HG03469 (cell line): Measurements from ENCODE around the gene NLRC5.

ENCODE experiments used
- ATAC-seq: cut with Tn5 transposase; IDR thresholded peaks from one replicate; pipeline ENCODE4 v1.9.1; 2021; ENCODE audit warnings: mild to moderate bottlenecking, moderate library complexity, moderate number of reproducible peaks; ENCODE audit not compliant: unreplicated experiment

The NLRC5 gene

DNA sequence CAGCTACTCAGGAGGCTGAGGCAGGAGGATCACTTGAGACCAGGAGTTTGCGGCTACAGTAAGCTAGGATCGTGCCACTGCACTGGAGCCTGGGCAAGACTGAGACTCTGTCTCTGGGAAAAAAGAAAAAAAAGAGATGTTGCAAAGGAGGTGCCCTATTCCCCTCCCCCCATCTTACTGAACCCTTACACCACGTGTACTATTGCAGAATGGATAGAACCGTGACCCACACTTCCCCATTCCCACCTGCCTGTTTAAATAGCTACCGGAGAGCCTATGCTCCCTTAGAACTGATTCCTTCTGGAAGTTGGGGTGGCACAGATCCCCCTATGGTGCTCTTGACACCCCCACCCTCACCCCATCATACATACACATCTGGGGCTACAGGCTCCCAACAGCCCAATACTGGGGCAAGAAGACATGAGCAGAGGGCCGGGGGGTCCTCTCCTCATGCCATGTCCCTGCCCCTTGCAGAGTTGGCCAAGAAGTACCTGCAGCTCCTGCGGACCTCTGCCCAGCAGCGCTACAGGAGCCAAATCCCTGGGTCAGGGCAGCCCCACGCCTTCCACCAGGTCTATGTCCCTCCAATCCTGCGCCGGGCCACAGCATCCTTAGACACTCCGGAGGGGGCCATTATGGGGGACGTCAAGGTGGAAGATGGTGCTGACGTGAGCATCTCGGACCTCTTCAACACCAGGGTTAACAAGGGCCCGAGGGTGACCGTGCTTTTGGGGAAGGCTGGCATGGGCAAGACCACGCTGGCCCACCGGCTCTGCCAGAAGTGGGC lies 35.7 kb downstream of the NLRC5 start:
- no peak for ATAC-seq

DNA sequence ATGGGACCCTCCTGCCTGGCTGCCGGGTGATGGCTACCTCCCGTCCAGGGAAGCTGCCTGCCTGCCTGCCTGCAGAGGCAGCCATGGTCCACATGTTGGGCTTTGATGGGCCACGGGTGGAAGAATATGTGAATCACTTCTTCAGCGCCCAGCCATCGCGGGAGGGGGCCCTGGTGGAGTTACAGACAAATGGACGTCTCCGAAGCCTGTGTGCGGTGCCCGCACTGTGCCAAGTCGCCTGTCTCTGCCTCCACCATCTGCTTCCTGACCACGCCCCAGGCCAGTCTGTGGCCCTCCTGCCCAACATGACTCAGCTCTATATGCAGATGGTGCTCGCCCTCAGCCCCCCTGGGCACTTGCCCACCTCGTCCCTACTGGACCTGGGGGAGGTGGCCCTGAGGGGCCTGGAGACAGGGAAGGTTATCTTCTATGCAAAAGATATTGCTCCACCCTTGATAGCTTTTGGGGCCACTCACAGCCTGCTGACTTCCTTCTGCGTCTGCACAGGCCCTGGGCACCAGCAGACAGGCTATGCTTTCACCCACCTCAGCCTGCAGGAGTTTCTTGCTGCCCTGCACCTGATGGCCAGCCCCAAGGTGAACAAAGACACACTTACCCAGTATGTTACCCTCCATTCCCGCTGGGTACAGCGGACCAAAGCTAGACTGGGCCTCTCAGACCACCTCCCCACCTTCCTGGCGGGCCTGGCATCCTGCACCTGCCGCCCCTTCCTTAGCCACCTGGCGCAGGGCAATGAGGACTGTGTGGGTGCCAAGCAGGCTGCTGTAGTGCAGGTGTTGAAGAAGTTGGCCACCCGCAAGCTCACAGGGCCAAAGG lies 36.8 kb downstream of the NLRC5 start:
- no peak for ATAC-seq

DNA sequence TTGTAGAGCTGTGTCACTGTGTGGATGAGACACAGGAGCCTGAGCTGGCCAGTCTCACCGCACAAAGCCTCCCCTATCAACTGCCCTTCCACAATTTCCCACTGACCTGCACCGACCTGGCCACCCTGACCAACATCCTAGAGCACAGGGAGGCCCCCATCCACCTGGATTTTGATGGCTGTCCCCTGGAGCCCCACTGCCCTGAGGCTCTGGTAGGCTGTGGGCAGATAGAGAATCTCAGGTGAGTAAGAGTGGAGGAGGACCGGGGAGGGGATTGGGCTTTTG lies 37.4 kb downstream of the NLRC5 start:
- no peak for ATAC-seq

DNA sequence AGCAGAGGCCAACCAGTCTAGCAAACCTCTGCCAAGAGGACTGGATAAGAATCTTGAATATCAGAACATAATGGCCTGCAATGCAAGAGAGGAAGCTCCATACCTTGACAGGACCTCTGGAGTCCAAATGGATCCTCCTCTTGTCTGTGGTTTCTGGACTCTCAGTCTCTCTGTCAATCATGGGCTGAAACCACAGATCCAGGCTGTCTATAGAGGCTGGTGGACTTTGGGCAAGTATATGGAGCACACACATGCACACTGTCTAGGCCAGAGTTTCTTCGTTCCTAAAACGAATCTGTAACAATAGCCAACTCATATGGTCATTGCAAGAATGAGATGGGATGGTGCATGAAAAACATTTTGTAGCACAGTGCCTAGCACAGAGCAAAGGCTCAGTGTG lies 37.7 kb downstream of the NLRC5 start:
- no peak for ATAC-seq

DNA sequence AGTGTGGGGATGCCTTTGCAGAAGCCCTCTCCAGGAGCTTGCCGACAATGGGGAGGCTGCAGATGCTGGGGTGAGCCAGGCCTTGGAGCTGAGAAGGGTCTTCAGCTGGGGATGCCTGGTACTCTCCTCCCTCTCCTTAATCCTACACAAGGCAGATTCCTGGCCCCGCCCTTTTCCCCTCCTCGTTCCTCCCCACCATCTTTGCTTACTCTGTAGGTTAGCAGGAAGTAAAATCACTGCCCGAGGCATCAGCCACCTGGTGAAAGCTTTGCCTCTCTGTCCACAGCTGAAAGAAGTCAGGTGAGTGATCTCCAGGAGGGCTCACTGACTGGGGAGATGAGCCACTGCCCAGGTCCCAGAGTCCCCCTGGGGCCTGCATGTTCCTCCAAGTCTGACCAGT lies 38.7 kb downstream of the NLRC5 start:
- ATAC-seq = no peak

DNA sequence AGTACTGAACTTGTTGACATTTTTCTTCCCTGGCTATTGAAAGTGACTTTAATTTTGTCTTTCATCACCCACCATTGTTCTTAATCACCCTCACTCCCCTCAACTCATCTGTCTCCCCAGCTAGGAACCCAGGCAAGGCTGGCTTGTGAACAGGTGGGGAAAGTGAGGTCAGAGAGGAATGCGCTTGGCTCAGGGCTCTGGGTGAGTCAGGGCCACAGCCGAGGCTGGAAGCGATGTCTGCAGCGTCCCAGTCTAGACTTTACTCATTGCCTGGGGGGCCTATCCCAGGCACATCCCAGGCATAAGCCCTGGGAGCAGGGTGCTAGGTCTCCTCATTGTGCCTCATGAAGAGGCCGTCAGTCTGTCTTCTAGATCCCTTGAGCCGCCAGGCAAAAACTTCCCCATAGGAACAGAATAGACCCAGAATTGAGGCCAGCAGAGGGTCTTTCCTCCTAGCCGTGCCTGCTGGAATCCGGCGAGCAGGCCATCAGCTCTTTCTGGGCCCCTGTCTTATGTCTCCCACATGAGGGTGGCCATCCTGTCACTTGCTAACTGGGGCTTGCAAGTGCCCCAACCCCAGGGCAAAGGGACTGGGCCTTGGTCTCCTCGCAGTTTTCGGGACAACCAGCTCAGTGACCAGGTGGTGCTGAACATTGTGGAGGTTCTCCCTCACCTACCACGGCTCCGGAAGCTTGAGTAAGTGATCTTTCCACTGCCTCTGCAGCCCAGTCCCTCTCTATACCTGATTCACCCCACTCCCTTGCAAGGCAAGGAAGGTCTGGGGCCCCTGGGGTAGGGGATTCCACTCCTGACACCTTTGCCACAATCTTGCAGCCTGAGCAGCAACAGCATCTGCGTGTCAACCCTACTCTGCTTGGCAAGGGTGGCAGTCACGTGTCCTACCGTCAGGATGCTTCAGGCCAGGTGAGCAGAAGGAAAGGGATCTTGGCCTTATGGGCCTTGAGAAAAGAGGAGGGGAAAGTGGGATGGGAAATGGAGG lies 40.1 kb downstream of the NLRC5 start:
- ATAC-seq = no peak

DNA sequence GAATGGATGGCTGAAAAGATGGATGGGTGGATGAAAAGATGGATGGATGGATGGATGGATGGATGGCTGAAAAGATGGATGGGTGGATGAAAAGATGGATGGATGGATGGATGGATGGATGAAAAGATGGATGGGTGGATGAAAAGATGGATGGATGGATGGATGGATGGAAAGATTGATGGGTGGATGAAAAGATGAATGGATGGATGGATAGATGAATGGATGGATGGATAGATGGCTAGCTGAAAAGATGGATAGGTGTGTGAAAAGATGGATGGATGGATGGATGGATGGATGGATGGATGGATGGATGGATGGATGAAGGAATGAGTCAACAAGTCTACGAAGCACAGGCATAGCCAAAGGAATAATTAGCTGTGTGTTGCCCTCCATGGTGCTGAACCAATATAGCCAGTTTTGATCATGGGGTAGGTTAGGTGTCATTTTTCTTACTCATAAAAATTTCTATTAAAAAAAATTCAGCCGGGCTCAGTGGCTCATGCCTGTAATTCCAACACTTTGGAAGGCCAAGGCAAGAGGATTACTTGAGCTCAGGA lies 41.1 kb downstream of the NLRC5 start:
- ATAC-seq = no peak

DNA sequence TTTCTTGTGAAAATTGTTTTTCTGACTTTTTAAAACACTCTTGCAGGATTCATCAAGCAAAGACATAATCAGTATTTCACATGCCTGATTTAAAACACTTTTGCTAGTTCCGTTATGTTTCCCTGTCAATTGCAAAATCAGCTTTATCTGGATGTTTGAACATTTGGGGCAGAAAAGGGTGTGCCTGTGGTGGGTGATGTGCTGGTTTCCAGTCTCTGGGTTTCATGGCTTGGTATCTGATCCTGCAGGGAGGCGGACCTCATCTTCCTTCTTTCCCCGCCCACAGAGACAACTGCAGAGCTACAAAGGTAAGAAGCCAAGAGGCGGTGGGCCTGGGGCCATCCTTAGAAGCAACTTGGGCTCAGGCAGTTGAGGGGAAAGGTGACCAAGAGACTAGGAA lies 41.8 kb downstream of the NLRC5 start:
- ATAC-seq = no peak

DNA sequence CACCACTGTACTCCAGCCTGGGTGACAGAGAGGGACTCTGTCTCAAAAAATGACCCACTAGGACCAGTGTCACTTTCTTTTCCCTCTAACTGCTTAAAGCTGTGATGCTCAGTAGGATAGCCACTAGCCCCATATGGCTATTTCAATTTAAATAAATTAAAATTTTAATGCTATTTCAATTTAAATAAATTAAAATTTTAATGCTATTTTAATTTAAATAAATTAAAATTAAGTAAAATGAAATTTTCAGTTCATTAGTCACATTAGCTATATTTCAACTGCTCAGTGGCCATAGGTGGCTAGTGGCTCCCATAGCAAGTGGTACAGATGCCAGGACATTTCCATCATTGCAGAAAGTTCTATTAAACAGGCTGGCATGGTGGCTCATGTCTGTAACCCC lies 43.0 kb downstream of the NLRC5 start:
- ATAC-seq = no peak

DNA sequence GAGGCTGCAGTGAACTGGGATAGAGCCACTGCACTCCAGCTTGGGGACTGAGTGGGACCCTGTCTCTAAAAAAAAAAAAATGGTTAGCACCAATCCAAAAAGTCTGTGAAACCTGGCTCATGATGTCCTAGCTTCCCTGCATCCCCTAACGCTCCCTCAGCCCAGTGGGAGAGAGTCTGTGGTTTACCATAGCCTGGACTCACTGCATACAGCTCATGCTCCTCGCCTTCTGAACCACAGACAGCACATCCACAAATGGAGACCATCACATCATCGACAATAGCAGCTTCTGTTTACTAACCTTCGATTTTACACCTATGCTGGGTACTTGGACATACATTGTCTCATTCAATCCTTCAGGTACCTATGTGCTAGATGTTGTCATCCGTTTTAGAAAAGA lies 43.6 kb downstream of the NLRC5 start:
- ATAC-seq = no peak

DNA sequence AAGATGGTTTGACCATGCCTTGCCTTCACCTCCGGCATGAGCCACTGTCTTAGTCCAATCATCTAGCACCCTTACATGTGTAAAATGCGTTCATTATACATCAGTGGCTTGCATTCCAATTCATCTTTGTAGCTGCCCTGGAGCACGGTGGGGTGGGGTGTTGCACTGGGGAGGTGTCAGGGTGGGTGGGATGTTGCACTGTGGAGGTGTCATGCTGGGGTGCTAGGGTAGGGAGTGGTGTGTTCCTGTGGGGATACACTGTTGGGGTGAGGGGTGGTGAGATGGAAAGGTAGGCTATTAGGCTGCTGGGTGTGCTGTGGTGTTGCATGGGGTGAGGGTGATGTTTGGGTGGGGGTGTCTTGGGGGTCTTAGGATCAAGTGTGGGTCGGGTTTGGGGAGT lies 47.0 kb downstream of the NLRC5 start:
- ATAC-seq = no peak

DNA sequence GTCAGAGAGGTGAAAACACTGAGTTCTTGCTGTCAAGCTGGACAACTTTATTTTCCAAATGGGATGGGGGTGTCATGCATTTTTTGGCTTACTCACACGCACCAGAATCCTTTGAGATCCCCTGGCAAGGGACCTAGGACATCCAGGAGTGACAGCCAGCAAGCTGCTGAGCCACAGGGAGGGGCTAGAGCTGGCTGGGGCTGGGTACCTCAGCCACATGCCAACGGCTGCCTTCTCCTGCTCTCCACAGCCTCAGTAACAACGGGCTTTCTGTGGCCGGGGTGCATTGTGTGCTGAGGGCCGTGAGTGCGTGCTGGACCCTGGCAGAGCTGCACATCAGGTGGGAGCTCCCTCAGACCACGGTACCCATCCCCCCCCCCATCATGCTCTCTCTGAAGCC lies 47.6 kb downstream of the NLRC5 start:
- no peak for ATAC-seq

DNA sequence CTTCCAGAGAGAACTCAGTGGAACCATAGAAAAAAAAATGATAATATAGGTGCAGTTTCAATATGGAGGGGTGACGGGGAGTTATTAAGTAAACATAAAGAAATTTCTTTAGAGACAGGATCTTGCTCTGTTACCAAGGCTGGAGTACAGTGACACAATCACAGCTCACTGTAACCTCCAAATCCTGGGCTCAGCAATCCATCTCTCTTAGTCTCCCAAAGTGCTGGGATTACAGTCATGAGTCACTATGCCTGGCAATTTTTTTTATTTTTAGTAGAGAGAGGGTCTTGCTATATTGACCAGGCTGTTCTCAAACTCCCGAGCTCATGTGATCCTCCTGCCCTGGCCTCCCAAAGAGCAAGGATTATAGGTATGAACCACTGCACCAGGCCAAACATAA lies 48.8 kb downstream of the NLRC5 start:
- ATAC-seq = no peak

DNA sequence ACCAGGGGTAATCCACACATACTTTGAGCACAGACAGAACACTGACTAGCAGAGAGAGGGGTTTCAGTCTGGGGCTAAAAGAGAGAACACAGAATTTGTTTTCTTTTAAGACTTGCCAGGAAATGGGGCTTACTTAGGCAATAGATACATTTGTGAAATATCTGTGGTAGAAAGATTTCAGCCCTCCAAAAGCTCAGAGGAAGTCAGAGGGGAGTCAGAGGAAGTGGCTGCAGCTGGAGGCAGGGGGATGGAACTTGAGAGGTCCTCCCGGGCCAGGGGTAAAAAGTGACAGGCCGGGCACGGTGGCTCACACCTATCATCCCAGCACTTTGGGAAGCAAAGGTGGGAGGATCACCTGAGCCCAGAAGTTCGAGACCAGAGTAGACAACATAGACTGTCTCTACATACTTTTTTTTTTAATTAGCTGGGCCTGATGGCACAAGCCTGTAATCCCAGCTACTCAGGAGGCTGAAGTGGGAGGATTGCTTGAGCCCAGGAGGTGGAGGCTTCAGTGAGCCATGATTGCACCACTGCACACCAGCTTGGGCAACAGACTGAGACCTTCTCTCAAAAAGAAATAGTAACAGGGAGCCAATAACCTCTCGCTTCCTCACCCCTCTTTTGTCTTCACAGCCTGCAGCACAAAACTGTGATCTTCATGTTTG lies 49.9 kb downstream of the NLRC5 start:
- no peak for ATAC-seq

DNA sequence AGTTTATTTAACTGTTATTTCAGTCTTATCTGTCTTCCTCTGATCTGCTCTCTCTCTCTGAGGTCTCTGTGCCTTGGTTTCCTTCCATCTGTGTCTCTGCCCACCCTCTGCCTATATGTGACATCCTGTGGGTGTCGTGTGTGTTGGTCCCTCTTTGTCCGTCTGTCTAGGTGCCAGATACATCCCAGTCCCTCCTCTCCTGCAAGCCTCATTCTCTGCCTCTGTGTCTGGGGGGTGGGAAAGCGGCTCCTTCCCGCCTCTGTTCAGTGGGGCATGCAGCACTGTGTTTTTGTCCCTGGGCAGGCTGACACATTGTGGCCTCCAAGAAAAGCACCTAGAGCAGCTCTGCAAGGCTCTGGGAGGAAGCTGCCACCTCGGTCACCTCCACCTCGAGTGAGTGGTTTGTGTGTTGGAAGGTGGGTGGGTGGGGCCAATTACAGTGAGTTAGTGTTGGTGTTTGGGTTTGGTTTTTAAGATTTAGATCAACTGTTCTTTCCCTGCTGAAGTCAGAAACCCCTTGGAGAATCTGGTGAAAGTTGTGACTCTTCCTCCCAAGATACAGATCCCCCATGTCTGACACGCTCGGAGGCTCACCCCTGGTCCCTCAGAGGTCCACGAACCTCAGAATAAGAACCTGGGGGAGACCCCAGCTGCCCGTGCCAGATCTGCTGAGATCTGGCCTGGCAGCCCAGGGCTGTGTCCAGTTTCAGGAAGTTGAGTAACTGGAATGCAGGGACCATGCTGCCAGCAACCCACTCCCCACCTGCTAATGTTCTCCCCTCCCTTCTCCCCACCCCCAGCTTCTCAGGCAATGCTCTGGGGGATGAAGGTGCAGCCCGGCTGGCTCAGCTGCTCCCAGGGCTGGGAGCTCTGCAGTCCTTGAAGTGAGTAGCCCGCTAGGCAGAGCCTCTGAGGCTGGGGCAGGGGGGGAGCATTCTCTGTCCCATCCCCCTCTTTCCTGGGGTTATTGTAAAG lies 52.1 kb downstream of the NLRC5 start:
- ATAC-seq = peak; percentile 8

DNA sequence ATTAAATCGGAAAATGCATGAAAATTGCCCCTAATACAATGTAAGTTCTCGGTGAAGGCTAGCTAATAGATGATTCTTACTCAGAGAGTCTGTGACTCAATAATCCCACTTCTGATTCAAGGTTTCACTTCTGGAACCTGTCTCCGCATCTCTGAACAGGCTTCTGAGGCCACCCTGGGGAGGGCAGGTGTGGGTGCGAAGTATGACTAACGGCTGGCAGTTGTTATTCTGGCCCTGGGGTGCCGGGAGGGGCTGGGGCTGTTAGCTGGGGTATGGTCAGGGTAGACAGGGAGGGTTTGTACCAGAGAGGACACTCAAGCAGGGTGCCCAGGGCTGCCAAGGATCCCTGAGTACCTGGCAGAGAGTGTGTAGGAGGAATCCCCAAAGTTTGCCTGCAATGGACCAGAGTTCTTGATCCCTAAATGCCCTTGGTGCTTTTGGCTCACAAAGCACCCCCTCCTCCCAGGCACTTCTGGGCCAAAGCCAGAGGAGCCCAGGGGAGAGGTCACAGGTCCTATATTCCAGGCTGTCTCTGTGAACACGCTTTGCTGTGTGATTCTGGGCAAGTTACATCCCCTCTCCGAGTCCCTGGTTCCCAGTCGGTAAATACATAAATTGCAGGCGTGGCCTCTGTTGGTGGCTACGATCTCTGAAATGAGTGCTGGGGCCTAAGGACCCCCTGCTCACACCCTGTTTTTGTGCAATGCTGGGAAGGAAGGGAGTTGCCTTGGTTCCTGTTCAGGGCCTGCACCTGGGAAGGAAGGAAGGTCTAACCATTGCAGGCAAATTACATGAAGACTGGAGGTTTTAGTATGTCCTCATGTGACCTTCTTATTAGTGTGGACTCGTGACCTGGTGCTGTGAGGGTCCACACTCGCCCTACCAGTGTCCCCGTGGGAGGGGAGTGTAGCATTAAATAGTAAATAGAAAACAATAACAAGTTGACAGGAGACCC lies 53.1 kb downstream of the NLRC5 start:
- peak; percentile 57 for ATAC-seq

DNA sequence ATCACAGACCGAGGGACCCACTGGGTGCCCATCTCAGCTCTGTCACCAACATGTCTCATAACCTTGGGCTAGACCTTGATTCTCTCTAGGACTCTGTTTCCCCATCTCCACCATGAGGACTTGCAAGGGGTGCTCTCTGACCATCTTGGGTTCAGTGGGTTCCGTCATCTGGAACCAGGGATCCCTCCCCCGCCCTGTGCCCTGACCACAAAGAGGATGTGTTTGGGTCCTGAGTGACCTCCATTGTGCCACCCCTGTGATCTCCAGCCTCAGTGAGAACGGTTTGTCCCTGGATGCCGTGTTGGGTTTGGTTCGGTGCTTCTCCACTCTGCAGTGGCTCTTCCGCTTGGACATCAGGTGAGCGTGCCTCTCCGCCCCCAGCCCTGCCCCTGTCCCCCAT lies 53.9 kb downstream of the NLRC5 start:
- ATAC-seq = no peak
